ENCODE results near the gene SPEN.

- TF ChIP-seq HDAC1 (IDR thresholded peaks at IDR 0.05): no peak
- TF ChIP-seq BACH1 (tag; IDR thresholded peaks at IDR 0.05): no peak
- TF ChIP-seq MAFK (IDR thresholded peaks at IDR 0.05; ENCODE audit: low read length): no peak
- TF ChIP-seq SIN3A (IDR thresholded peaks at IDR 0.05; ENCODE audit: borderline replicate concordance in 2 of 2, control insufficient read depth in 1 of 2, low read depth in 2 of 2, low read length in 2 of 2): no peak
- TF ChIP-seq SMC3 (conservative IDR thresholded peaks at IDR 0.05; ENCODE audit: insufficient read depth, low read depth, low read length): no peak
- TF ChIP-seq PHF20 (IDR thresholded peaks at IDR 0.05; ENCODE audit: partially characterized antibody): no peak
- TF ChIP-seq TCF3 (CRISPR knock-in tag; IDR thresholded peaks at IDR 0.05): no peak
- TF ChIP-seq MED1 (CRISPR knock-in tag; IDR thresholded peaks at IDR 0.05; ENCODE audit: borderline replicate concordance): no peak
- TF ChIP-seq NFIC (IDR thresholded peaks at IDR 0.05): no peak
- no peak for TF ChIP-seq CTCF (IDR thresholded peaks at IDR 0.05 in 2 of 3, conservative IDR thresholded peaks at IDR 0.05 in 1 of 3; ENCODE audit: insufficient read depth in 2 of 3, low read depth in 1 of 3, low read length in 3 of 3)
- TF ChIP-seq ESRRA (IDR thresholded peaks at IDR 0.05; ENCODE audit: borderline replicate concordance, low read depth): no peak
- TF ChIP-seq MAX (CRISPR knock-in tag; IDR thresholded peaks at IDR 0.05): no peak
- no peak for TF ChIP-seq ZSCAN29 (IDR thresholded peaks at IDR 0.05)
- no peak for TF ChIP-seq TEAD1 (CRISPR knock-in tag; IDR thresholded peaks at IDR 0.05)
Observed at GRCh38 chr1:15856888-15857287, 9.4 kb downstream of the SPEN start.

All from K562 (cell line).